Left ventricle myocardium inferior (tissue), 1 donor: ENCODE data around the gene RPUSD1. TPM values are rescaled to one million over a fixed set of nuclear protein-coding genes. Genes with fewer than 3 reads are reported as not detected.
"Not testable (repeated sequence)": the region's sequence is repeated elsewhere in the genome, so short reads cannot be mapped to it uniquely, and the experiment has no call there.

Source experiments
- DNase-seq: peaks from one replicate; pipeline ENCODE4 v3.0.0-alpha.2; 2020
- H3K27ac ChIP-seq: fragments of 200-600 bp; replicated peaks from 2 replicates; pipeline ENCODE4 v1.8.0; 2021
- H3K27me3 ChIP-seq: fragments of 200-600 bp; 2 replicates; pipeline ENCODE4 v1.8.0; 2021; ENCODE audit warnings: low read depth
- H3K36me3 ChIP-seq: fragments of 200-600 bp; 2 replicates; pipeline ENCODE4 v1.8.0; 2021
- H3K4me1 ChIP-seq: fragments of 200-600 bp; 2 replicates; pipeline ENCODE4 v1.8.0; 2021
- H3K4me3 ChIP-seq: fragments of 200-600 bp; 2 replicates; pipeline ENCODE4 v1.8.0; 2021; ENCODE audit warnings: mild to moderate bottlenecking, moderate library complexity
- H3K9me3 ChIP-seq: fragments of 200-600 bp; replicated peaks from 2 replicates; pipeline ENCODE4 v1.8.0; 2021
- CTCF ChIP-seq: fragments of 200-600 bp; IDR thresholded peaks from 2 replicates; pipeline ENCODE4 v1.8.0; 2021; ENCODE audit warnings: antibody characterized with exemption, mild to moderate bottlenecking, borderline replicate concordance
- intact Hi-C: fragments of 100-400 bp; cut with micrococcal nuclease; formaldehyde crosslinking; loops from one replicate; pipeline ENCODE4 v1.11.0; 2022
- total RNA-seq: library from RNA; stranded (reverse); fragmentation: NEBNext Ultra II Directional; extraction: Animal tissue kit (Norgen Biotek cat#: 25700); gene quantifications from one replicate; pipeline ENCODE4 v1.2.1, GENCODE V29; 2021
- donor health status: DM: no; HTN: yes; CAD: no; lungs with severe emphysema.

RPUSD1 gene
- total RNA-seq, 1 donor from 2014 or later, result 10.6 TPM

- H3K27me3 ChIP-seq, result peaks cover 91% of the 10 kb centered on the region
- intact Hi-C loops, result no loop called here
Observed at GRCh38 chr16:821751-822150, 33.6 kb upstream of the RPUSD1 start.

GRCh38 chr16:820748-821147, 32.6 kb upstream of the RPUSD1 start:
- H3K4me1 ChIP-seq, result no peaks in the 10 kb centered on the region
- peaks cover 95% of the 10 kb centered on the region for H3K27me3 ChIP-seq
- no peak for DNase-seq
- no peak for TF ChIP-seq CTCF
- H3K36me3 ChIP-seq, result no peaks in the 10 kb centered on the region
- H3K4me3 ChIP-seq, result no peak overlapping the region
- H3K27ac ChIP-seq, result no peak overlapping the region
- no peaks in the 10 kb centered on the region for H3K9me3 ChIP-seq
- intact Hi-C loops, result no loop called here

More at GRCh38 chr16:821751-822150, 33.6 kb upstream of the RPUSD1 start:
- H3K4me1 ChIP-seq, result no peaks in the 10 kb centered on the region
- no peak overlapping the region for H3K4me3 ChIP-seq
- DNase-seq, result no peak
- no peaks in the 10 kb centered on the region for H3K36me3 ChIP-seq
- TF ChIP-seq CTCF, result no peak
- no peak overlapping the region for H3K27ac ChIP-seq
- H3K9me3 ChIP-seq, result no peaks in the 10 kb centered on the region

GRCh38 chr16:820044-820408, 31.8 kb upstream of the RPUSD1 start:
- DNase-seq, intact Hi-C loops, H3K36me3 ChIP-seq, H3K4me1 ChIP-seq, H3K4me3 ChIP-seq, H3K9me3 ChIP-seq, H3K27ac ChIP-seq: not testable (repeated sequence)
- peaks cover 96% of the 10 kb centered on the region for H3K27me3 ChIP-seq

- TF ChIP-seq CTCF, result no peak
- Histone ChIP-seq H3K27ac (no peak overlapping the region), H3K9me3 (no peaks in the 10 kb centered on the region), H3K4me1 (no peaks in the 10 kb centered on the region), H3K36me3 (no peaks in the 10 kb centered on the region), H3K4me3 (no peak overlapping the region), H3K27me3 (peaks cover 96% of the 10 kb centered on the region)
- intact Hi-C loops, result loop anchor here (10.0 kb wide), 1 partner anchor 235 kb away; no protein-coding TSS in a partner anchor
- DNase-seq, result no peak
Observed at GRCh38 chr16:819336-820043, 31.3 kb upstream of the RPUSD1 start.

- DNase-seq, result no peak
- no peak for TF ChIP-seq CTCF
- Histone ChIP-seq H3K9me3 (no peaks in the 10 kb centered on the region), H3K27me3 (peaks cover 96% of the 10 kb centered on the region), H3K36me3 (no peaks in the 10 kb centered on the region), H3K4me1 (peaks cover 6% of the 10 kb centered on the region), H3K27ac (no peak overlapping the region), H3K4me3 (no peak overlapping the region)
- intact Hi-C loops, result loop anchor here (10.0 kb wide), 1 partner anchor 236 kb away; no protein-coding TSS in a partner anchor
Observed at GRCh38 chr16:818592-818991, 30.4 kb upstream of the RPUSD1 start.

- peaks cover 96% of the 10 kb centered on the region for H3K27me3 ChIP-seq
- intact Hi-C loops, result loop anchor here (10.0 kb wide), 1 partner anchor 237 kb away; no protein-coding TSS in a partner anchor
- H3K27ac ChIP-seq, result no peak overlapping the region
- H3K4me3 ChIP-seq, result no peak overlapping the region
- H3K4me1 ChIP-seq, result peaks cover 11% of the 10 kb centered on the region
- H3K36me3 ChIP-seq, result no peaks in the 10 kb centered on the region
- no peaks in the 10 kb centered on the region for H3K9me3 ChIP-seq
- TF ChIP-seq CTCF, result no peak
- DNase-seq, result no peak
Observed at GRCh38 chr16:818132-818531, 30.0 kb upstream of the RPUSD1 start.
